ENCODE results near the gene GUCA2A.
A peak's percentile ranks its signal among the peaks of the same experiment; 100 is the strongest.

Gene GUCA2A

DNA sequence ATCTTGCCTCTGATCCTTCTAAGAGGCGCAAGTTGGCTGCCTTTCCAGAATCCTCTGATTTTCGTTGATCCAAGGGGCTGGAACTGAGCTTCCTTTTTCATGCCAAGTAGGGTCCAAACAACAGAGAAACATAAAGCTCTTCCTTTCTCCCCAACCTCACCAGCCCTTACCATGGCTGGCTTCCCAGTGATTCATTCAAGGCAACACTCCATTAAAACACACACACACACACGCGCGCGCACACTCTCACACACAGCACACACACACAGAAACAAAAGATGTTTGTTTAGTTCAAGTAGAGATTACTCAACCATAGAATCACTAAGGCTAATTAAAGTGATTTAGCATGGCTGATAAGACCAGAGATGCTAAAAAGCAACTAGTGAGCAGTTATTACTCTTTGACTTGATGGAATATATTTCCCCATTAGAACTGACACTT, 13.0 kb upstream of the GUCA2A start (continued):
- no peak for TF ChIP-seq ZNF660 (tag by site-specific recombination; IDR thresholded peaks at IDR 0.05)
- TF ChIP-seq, protein P1, sequence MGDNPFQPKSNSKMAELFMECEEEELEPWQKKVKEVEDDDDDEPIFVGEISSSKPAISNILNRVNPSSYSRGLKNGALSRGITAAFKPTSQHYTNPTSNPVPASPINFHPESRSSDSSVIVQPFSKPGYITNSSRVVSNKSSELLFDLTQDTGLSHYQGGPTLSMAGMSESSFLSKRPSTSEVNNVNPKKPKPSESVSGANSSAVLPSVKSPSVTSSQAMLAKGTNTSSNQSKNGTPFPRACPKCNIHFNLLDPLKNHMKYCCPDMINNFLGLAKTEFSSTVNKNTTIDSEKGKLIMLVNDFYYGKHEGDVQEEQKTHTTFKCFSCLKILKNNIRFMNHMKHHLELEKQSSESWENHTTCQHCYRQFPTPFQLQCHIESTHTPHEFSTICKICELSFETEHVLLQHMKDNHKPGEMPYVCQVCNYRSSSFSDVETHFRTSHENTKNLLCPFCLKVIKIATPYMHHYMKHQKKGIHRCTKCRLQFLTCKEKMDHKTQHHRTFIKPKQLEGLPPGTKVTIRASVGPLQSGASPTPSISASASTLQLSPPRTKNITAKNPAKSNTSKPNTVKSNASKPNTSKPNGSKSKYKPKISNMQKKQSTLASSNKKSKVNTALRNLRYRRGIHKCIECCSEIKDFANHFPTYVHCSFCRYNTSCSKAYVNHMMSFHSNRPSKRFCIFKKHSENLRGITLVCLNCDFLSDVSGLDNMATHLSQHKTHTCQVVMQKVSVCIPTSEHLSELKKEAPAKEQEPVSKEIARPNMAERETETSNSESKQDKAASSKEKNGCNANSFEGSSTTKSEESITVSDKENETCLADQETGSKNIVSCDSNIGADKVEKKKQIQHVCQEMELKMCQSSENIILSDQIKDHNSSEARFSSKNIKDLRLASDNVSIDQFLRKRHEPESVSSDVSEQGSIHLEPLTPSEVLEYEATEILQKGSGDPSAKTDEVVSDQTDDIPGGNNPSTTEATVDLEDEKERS (tag by site-specific recombination; IDR thresholded peaks at IDR 0.05) = no peak
- 0 out of 2 replicates have a peak, but pooled peaks have one; percentile 35 for TF ChIP-seq ZNF112 (tag by site-specific recombination; IDR thresholded peaks at IDR 0.05)
- TF ChIP-seq EGR2 (tag by site-specific recombination; IDR thresholded peaks at IDR 0.05; ENCODE audit: low read depth) = no peak
- TF ChIP-seq ZNF580 (tag by site-specific recombination; IDR thresholded peaks at IDR 0.05) = 0 out of 2 replicates have a peak, but pooled peaks have one; percentile 31
- TF ChIP-seq ZNF391 (tag by site-specific recombination; IDR thresholded peaks at IDR 0.05; ENCODE audit: borderline replicate concordance, low read depth) = peak; percentile 92
- TF ChIP-seq ZNF266 (tag by site-specific recombination; IDR thresholded peaks at IDR 0.05; ENCODE audit: low read depth) = no peak
- TF ChIP-seq HIC1 (tag by site-specific recombination; IDR thresholded peaks at IDR 0.05) = peak; percentile 84
- TF ChIP-seq ZNF596 (tag by site-specific recombination; IDR thresholded peaks at IDR 0.05) = no peak
- no peak for TF ChIP-seq ZNF585B (tag by site-specific recombination; IDR thresholded peaks at IDR 0.05)
- no peak for TF ChIP-seq ZNF548 (tag by site-specific recombination; IDR thresholded peaks at IDR 0.05)
- TF ChIP-seq ZNF692 (tag by site-specific recombination; IDR thresholded peaks at IDR 0.05) = peak; percentile 38; the same call in 1 of the 2 replicates
- TF ChIP-seq SCRT1 (tag by site-specific recombination; IDR thresholded peaks at IDR 0.05; ENCODE audit: borderline replicate concordance) = peak; percentile 84
- no peak for TF ChIP-seq ZBTB17 (tag by site-specific recombination; IDR thresholded peaks at IDR 0.05)
- no peak for TF ChIP-seq GLIS2 (tag by site-specific recombination; IDR thresholded peaks at IDR 0.05)
- no peak for TF ChIP-seq ZNF223 (tag by site-specific recombination; IDR thresholded peaks at IDR 0.05)
- peak; percentile 46; the same call in 1 of the 2 replicates for TF ChIP-seq OVOL3 (tag by site-specific recombination; IDR thresholded peaks at IDR 0.05)
- TF ChIP-seq ZNF514 (tag by site-specific recombination; IDR thresholded peaks at IDR 0.05) = no peak
- TF ChIP-seq, protein P2, sequence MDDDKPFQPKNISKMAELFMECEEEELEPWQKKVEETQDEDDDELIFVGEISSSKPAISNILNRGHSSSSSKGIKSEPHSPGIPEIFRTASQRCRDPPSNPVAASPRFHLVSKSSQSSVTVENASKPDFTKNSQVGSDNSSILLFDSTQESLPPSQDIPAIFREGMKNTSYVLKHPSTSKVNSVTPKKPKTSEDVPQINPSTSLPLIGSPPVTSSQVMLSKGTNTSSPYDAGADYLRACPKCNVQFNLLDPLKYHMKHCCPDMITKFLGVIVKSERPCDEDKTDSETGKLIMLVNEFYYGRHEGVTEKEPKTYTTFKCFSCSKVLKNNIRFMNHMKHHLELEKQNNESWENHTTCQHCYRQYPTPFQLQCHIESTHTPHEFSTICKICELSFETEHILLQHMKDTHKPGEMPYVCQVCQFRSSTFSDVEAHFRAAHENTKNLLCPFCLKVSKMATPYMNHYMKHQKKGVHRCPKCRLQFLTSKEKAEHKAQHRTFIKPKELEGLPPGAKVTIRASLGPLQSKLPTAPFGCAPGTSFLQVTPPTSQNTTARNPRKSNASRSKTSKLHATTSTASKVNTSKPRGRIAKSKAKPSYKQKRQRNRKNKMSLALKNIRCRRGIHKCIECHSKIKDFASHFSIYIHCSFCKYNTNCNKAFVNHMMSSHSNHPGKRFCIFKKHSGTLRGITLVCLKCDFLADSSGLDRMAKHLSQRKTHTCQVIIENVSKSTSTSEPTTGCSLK (tag by site-specific recombination; IDR thresholded peaks at IDR 0.05) = no peak
- no peak for TF ChIP-seq ZNF132 (tag by site-specific recombination; IDR thresholded peaks at IDR 0.05; ENCODE audit: borderline replicate concordance)
- TF ChIP-seq, protein P3, sequence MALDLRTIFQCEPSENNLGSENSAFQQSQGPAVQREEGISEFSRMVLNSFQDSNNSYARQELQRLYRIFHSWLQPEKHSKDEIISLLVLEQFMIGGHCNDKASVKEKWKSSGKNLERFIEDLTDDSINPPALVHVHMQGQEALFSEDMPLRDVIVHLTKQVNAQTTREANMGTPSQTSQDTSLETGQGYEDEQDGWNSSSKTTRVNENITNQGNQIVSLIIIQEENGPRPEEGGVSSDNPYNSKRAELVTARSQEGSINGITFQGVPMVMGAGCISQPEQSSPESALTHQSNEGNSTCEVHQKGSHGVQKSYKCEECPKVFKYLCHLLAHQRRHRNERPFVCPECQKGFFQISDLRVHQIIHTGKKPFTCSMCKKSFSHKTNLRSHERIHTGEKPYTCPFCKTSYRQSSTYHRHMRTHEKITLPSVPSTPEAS (tag by site-specific recombination; IDR thresholded peaks at IDR 0.05) = peak; percentile 95

Data from HEK293 (cell line).